ENCODE results near the gene SART1. TPM values are rescaled to one million over a fixed set of nuclear protein-coding genes. Genes with fewer than 3 reads are reported as not detected.
A peak's percentile ranks its signal among the peaks of the same experiment; 100 is the strongest.

SART1 gene
- total RNA-seq, 1 donor = 22.7 TPM

- H3K4me3 ChIP-seq (ENCODE audit: low read depth, low read length) = no peak overlapping the region
- no peak for TF ChIP-seq CTCF (IDR thresholded peaks at IDR 0.05; ENCODE audit: insufficient read depth, low read length)
- DNase-seq (ENCODE audit: low read depth) = no peak
Observed at GRCh38 chr11:65932558-65932919, 29.0 kb upstream of the SART1 start.

GRCh38 chr11:65934014-65934413 is 27.5 kb upstream of the SART1 start:
- TF ChIP-seq CTCF (IDR thresholded peaks at IDR 0.05; ENCODE audit: insufficient read depth, low read length) = peak; percentile 5
- no peak overlapping the region for H3K4me3 ChIP-seq (ENCODE audit: low read depth, low read length)
- DNase-seq (ENCODE audit: low read depth) = peak; percentile 55

GRCh38 chr11:65937766-65938165 is 23.8 kb upstream of the SART1 start:
- DNase-seq (ENCODE audit: low read depth) = no peak
- no peak overlapping the region for H3K4me3 ChIP-seq (ENCODE audit: low read depth, low read length)
- no peak for TF ChIP-seq CTCF (IDR thresholded peaks at IDR 0.05; ENCODE audit: insufficient read depth, low read length)

GRCh38 chr11:65941720-65942310 is 19.7 kb upstream of the SART1 start:
- TF ChIP-seq CTCF (IDR thresholded peaks at IDR 0.05; ENCODE audit: insufficient read depth, low read length) = no peak
- DNase-seq (ENCODE audit: low read depth) = no peak
- no peak overlapping the region for H3K4me3 ChIP-seq (ENCODE audit: low read depth, low read length)

GRCh38 chr11:65942531-65942930 is 19.0 kb upstream of the SART1 start:
- H3K4me3 ChIP-seq (ENCODE audit: low read depth, low read length) = no peak overlapping the region
- DNase-seq (ENCODE audit: low read depth) = no peak
- no peak for TF ChIP-seq CTCF (IDR thresholded peaks at IDR 0.05; ENCODE audit: insufficient read depth, low read length)

- H3K4me3 ChIP-seq (ENCODE audit: low read depth, low read length) = no peak overlapping the region
- TF ChIP-seq CTCF (IDR thresholded peaks at IDR 0.05; ENCODE audit: insufficient read depth, low read length) = no peak
- DNase-seq (ENCODE audit: low read depth) = no peak
Observed at GRCh38 chr11:65944191-65944590, 17.3 kb upstream of the SART1 start.

GRCh38 chr11:65944767-65945166 is 16.8 kb upstream of the SART1 start:
- H3K4me3 ChIP-seq (ENCODE audit: low read depth, low read length) = no peak overlapping the region
- DNase-seq (ENCODE audit: low read depth) = no peak
- TF ChIP-seq CTCF (IDR thresholded peaks at IDR 0.05; ENCODE audit: insufficient read depth, low read length) = no peak

Data from fibroblast of the aortic adventitia (primary cell).